ENCODE data around the gene PLXNB2. TPM values are rescaled to one million over a fixed set of nuclear protein-coding genes. Genes with fewer than 3 reads are reported as not detected.

The PLXNB2 gene
- total and polyA plus RNA-seq, 2 of the 4 experiments (the other 2 are of a cell fraction): 73.1 to 202 TPM

- Histone ChIP-seq H3K9me3 (ENCODE audit: control insufficient read depth, insufficient read depth, low read length) (no peaks in the 10 kb centered on the region), H2BK5ac (ENCODE audit: low read depth, low read length, poor library complexity, severe bottlenecking) (no peak overlapping the region), H3K79me1 (ENCODE audit: low read depth in 1 of 2, low read length in 2 of 2) (no peaks in the 10 kb centered on the region), H2AFZ (replicated peaks; ENCODE audit: low read length, poor library complexity) (peak overlapping the region; percentile 65), H2BK20ac (ENCODE audit: low read depth, low read length) (no peak overlapping the region), H4K8ac (ENCODE audit: low read depth in 2 of 2, low read length in 2 of 2) (no peak overlapping the region), H3K56ac (ENCODE audit: extremely low read depth, insufficient read depth, low read length) (no peak overlapping the region), H2BK120ac (ENCODE audit: low read depth, low read length) (no peak overlapping the region), H3K9ac (ENCODE audit: low read depth, low read length) (no peak overlapping the region), H3K9me1 (ENCODE audit: insufficient read depth, low read length) (no peaks in the 10 kb centered on the region), H4K20me1 (ENCODE audit: insufficient read depth, low read length) (no peaks in the 10 kb centered on the region), H3K36me3 (ENCODE audit: control insufficient read depth, insufficient read depth, low read length) (no peaks in the 10 kb centered on the region), H4K5ac (ENCODE audit: low read depth, low read length) (no peak overlapping the region), H3K14ac (replicated peaks; ENCODE audit: low read depth, low read length) (no peak overlapping the region), H3K4me3 (ENCODE audit: insufficient read depth, low read depth, low read length) (no peak overlapping the region), H2BK15ac (ENCODE audit: low read depth, low read length) (no peak overlapping the region), H3K4me2 (ENCODE audit: low read depth, low read length) (no peak overlapping the region), H3K4ac (ENCODE audit: low read depth, low read length) (no peak overlapping the region), H4K91ac (ENCODE audit: insufficient read depth, low read depth, low read length) (no peak overlapping the region), H3K27ac (ENCODE audit: insufficient read depth, low read length) (no peak overlapping the region), H3K18ac (ENCODE audit: low read depth, low read length) (no peak overlapping the region), H2AK5ac (ENCODE audit: low read depth, low read length) (no peak overlapping the region), H3K23ac (ENCODE audit: low read depth, low read length) (no peak overlapping the region), H3K27me3 (ENCODE audit: control insufficient read depth, insufficient read depth, low read length) (peaks cover 3% of the 10 kb centered on the region; the same call in 1 of the 2 replicates), H2AK9ac (replicated peaks; ENCODE audit: low read depth, low read length, poor library complexity) (no peak overlapping the region), H3K4me1 (ENCODE audit: control insufficient read depth, insufficient read depth, low read length) (no peaks in the 10 kb centered on the region)
- POLR2A ChIA-PET (ENCODE audit: unreplicated experiment): no interaction called here
- in situ Hi-C loops (cut with MboI; ENCODE audit: low sequenced_read_pairs) (no loop called here), intact Hi-C loops (cut with micrococcal nuclease) (no loop called here), dilution Hi-C loops (cut with HindIII; ENCODE audit: low sequenced_read_pairs, unreplicated experiment) (no loop called here)
- WGBS, 2 experiments (ENCODE audit: extremely low coverage in 2 of 2, insufficient read length in 1 of 2): 64% methylated on average over 31 of the region's 33 CpGs; no CpG with 5 or more reads in 1 of the 2 experiments
- BruUV-seq (replicated peaks): no TSS peak
- TF ChIP-seq CEBPB (IDR thresholded peaks at IDR 0.05; ENCODE audit: low read depth, low read length) (no peak), CTCF (conservative IDR thresholded peaks at IDR 0.05; ENCODE audit: low read depth, low read length) (no peak), BHLHE40 (IDR thresholded peaks at IDR 0.05; ENCODE audit: low read depth, low read length) (no peak), MAZ (IDR thresholded peaks at IDR 0.05; ENCODE audit: borderline replicate concordance, low read depth, low read length) (no peak), RCOR1 (IDR thresholded peaks at IDR 0.05; ENCODE audit: insufficient replicate concordance, low read length) (no peak), ELK1 (IDR thresholded peaks at IDR 0.05; ENCODE audit: borderline replicate concordance, low read depth, low read length) (no peak)
- DNase-seq (no peak), ATAC-seq (ENCODE audit: low read depth) (no peak)
- CTCF ChIA-PET: no interaction called here
These were observed 7.2 kb upstream of the PLXNB2 start for GRCh38 chr22:50314455-50315288.
